Measurements from ENCODE around the gene IVNS1ABP. TPM values are rescaled to one million over a fixed set of nuclear protein-coding genes. Genes with fewer than 3 reads are reported as not detected.

Gene IVNS1ABP
- total and polyA plus RNA-seq, 4 donors: 39.3 to 218 (median 114) TPM

DNA sequence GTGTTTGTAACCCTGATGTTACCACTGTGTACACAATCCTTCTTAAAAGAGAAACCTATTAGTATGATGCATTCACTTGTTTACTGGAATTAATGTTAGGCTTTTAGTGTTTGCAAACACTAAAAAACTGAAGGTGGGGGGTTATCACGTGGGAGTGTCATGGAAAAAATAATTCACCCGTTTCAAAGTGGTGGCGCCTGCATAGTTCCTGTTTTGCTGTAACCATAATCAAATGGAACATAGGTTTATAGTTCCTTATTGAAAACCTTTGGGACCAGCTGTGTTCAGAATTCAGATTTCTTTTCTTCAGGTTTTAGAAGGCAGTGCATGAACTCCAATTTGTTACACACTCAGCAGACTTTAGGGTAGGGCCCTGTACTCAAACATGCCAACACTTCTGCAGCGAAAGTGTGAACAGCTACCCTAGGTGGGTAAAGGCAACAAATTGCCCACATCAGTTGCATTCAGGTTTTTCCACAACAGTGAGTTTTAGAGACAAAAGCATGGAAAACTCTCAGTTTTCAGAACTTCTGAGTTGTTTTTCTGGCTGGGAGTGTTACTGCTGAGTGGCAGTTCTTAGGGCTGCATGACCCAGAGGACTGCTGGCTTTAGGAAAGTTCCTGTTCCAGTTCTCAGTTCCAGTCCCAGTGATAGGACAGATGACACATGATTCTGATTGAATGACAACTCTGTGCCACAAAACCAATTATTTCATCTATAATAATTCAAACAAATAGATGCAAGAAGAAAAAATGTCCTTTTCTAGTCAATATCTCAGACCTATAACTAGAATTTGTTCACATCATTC lies 29.1 kb upstream of the IVNS1ABP start:
- no peak for ATAC-seq (ENCODE audit: insufficient read depth, low FRiP score)
- Histone ChIP-seq H3K9me3 (ENCODE audit: control insufficient read depth in 4 of 4, insufficient read depth in 3 of 4, low read length in 3 of 4) (no peaks in the 10 kb centered on the region), H3K27me3 (ENCODE audit: control insufficient read depth in 3 of 3, insufficient read depth in 3 of 3, low read length in 2 of 3) (no peaks in the 10 kb centered on the region), H3K9ac (ENCODE audit: insufficient read depth in 1 of 2, low read length in 2 of 2) (no peak overlapping the region), H3K27ac (ENCODE audit: low read depth in 1 of 2, low read length in 1 of 2) (no peak overlapping the region), H3K4me3 (no peak overlapping the region), H3K36me3 (ENCODE audit: control insufficient read depth in 4 of 4, insufficient read depth in 4 of 4, low read length in 4 of 4) (no peaks in the 10 kb centered on the region), H3K4me1 (ENCODE audit: control insufficient read depth in 5 of 5, insufficient read depth in 5 of 5, low read length in 5 of 5) (no peaks in the 10 kb centered on the region)
- TF ChIP-seq, protein P1, sequence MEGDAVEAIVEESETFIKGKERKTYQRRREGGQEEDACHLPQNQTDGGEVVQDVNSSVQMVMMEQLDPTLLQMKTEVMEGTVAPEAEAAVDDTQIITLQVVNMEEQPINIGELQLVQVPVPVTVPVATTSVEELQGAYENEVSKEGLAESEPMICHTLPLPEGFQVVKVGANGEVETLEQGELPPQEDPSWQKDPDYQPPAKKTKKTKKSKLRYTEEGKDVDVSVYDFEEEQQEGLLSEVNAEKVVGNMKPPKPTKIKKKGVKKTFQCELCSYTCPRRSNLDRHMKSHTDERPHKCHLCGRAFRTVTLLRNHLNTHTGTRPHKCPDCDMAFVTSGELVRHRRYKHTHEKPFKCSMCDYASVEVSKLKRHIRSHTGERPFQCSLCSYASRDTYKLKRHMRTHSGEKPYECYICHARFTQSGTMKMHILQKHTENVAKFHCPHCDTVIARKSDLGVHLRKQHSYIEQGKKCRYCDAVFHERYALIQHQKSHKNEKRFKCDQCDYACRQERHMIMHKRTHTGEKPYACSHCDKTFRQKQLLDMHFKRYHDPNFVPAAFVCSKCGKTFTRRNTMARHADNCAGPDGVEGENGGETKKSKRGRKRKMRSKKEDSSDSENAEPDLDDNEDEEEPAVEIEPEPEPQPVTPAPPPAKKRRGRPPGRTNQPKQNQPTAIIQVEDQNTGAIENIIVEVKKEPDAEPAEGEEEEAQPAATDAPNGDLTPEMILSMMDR (IDR thresholded peaks at IDR 0.05; ENCODE audit: control extremely low read depth, extremely low read depth): no peak
- no peak for DNase-seq
- 43 to 57% methylated on average over 4 of the region's 4 CpGs for WGBS, 2 donors

DNA sequence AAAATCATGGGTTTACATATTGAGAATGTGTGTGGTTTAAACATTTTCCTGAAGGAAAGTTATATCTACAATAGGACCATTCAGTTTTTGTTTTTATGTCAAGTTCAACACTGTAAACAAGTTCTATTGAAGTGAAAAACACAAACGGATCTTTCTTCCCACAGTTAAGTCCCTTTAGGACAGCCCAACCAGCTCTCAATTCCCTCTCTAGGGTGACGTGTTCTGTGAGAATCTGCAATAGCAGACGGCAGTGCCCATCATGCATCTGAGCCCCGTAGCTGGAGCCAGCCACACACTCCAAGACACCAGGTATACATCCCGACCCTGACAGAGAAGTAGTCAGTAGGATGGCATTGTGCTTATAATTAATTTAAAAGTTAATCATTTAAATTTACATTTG lies 26.3 kb upstream of the IVNS1ABP start:
- DNase-seq (no peak), ATAC-seq (ENCODE audit: insufficient read depth, low FRiP score) (no peak)
- Histone ChIP-seq H3K4me3 (no peak overlapping the region), H3K27me3 (ENCODE audit: control insufficient read depth in 3 of 3, insufficient read depth in 3 of 3, low read length in 2 of 3) (no peaks in the 10 kb centered on the region), H3K9me3 (ENCODE audit: control insufficient read depth in 4 of 4, insufficient read depth in 3 of 4, low read length in 3 of 4) (no peaks in the 10 kb centered on the region), H3K36me3 (ENCODE audit: control insufficient read depth in 4 of 4, insufficient read depth in 4 of 4, low read length in 4 of 4) (no peaks in the 10 kb centered on the region), H3K27ac (ENCODE audit: low read depth in 1 of 2, low read length in 1 of 2) (no peak overlapping the region), H3K4me1 (ENCODE audit: control insufficient read depth in 5 of 5, insufficient read depth in 5 of 5, low read length in 5 of 5) (no peaks in the 10 kb centered on the region), H3K9ac (ENCODE audit: insufficient read depth in 1 of 2, low read length in 2 of 2) (no peak overlapping the region)
- TF ChIP-seq, protein P1 (IDR thresholded peaks at IDR 0.05; ENCODE audit: control extremely low read depth, extremely low read depth): no peak
- WGBS, 2 donors: 80 to 90% methylated on average over 5 of the region's 5 CpGs

GRCh38 chr1:185342672-185343259 lies 25.7 kb upstream of the IVNS1ABP start:
- Histone ChIP-seq H3K4me3 (no peak overlapping the region), H3K27ac (ENCODE audit: low read depth in 1 of 2, low read length in 1 of 2) (no peak overlapping the region), H3K9ac (ENCODE audit: insufficient read depth in 1 of 2, low read length in 2 of 2) (no peak overlapping the region), H3K27me3 (ENCODE audit: control insufficient read depth in 3 of 3, insufficient read depth in 3 of 3, low read length in 2 of 3) (no peaks in the 10 kb centered on the region), H3K9me3 (ENCODE audit: control insufficient read depth in 4 of 4, insufficient read depth in 3 of 4, low read length in 3 of 4) (no peaks in the 10 kb centered on the region), H3K36me3 (ENCODE audit: control insufficient read depth in 4 of 4, insufficient read depth in 4 of 4, low read length in 4 of 4) (no peaks in the 10 kb centered on the region), H3K4me1 (ENCODE audit: control insufficient read depth in 5 of 5, insufficient read depth in 5 of 5, low read length in 5 of 5) (no peaks in the 10 kb centered on the region)
- ATAC-seq (ENCODE audit: insufficient read depth, low FRiP score) (no peak), DNase-seq (no peak)
- TF ChIP-seq, protein P1 (IDR thresholded peaks at IDR 0.05; ENCODE audit: control extremely low read depth, extremely low read depth): no peak
- WGBS, 2 donors: 76 to 89% methylated on average over 3 of the region's 3 CpGs

All from lung (tissue), 12 donors.